NCI-H446 treated with DMSO at 0.1 percent for 48 hours (cell line): Measurements from ENCODE around the gene LZTS3.
"Not testable (repeated sequence)": the region's sequence is repeated elsewhere in the genome, so short reads cannot be mapped to it uniquely, and the experiment has no call there.

Source experiments
- DNase-seq: peaks from one replicate; lab custom pipeline; 2025; lab: John Stamatoyannopoulos, UW

LZTS3 gene

DNA sequence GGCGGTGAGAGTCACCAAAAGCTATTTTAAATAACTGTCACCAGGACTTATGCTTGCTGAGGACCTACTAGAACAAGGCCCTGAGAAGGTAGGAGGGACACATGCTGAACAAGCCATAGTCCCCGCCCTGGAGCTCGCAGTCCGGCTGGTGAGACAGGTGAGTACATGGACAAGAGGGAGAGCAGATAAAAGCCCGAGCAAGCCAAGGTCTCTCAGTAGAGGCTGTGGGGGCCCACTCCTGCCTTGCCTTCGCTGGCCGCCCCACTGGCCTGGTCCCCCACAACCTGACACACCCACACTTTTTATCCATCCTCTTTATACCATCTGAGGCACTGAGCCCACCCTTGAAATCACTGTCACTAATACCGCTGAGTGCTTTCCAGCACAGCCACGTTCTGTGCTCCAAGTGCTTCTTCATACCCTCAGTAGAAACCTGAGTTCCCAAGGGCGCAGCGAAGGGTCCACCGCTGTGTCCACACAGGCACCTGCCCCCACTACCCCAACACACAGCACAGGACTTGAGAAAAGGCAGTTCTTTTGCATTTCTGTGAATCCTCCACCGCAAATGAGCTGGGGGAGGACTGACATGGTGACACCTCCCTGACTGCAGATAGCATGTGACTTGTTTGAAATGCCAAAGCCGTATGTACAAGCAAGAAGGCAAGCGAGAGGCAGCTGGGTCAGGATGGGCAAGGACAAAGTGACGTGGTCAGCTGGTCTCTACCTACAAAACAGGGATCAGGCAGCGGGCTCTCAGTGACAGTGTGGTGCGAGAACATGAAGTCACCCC is 19.1 kb upstream of the LZTS3 start:
- no peak for DNase-seq

DNA sequence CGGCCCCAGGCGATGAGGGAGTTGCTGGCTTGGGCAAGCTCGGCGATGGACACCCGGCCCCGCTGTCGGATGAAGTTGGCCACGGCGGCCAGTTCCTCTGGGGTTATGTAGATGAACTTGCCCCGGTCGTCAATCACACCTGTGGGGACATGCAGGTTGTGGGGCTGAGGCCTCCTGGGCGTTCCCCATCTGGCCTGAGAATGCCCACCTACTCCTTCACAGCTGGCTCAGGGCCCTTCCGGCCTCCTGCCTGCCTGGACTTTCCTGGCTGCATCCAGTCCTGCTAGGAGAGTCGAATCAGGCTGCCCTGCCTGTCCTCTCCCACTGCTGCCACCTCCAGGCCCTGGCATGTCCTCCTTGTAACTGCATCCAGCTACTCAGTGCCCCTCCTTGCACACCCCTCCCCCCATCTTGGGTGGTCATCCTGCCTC is 17.3 kb upstream of the LZTS3 start:
- DNase-seq, result no peak

DNA sequence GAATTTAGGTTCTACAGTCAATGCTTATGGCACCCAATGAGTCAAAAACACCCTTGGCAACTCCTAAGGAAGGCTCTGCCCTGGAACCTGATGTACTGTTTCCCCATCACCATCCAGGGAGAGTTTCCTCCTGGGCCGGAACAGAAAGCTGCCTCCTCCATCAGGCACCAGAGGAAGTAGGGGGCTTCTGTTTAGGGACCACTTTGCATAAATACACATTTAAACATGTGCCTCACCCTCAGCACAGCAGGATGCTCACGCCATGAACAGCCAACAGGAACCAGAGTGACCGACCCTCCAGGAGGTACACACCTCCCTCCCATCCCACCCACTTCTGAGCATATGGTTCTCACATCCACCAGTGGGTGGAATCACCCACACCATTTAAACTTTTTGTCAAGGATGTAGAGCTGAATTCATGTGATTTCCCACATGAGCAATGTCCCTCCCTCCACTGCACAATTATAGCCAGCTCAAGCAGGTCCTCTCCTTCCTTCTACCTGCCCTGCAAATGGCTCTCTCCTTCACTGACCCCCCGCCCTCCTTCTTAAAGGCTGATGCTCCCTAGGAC is 16.3 kb upstream of the LZTS3 start:
- no peak for DNase-seq

DNA sequence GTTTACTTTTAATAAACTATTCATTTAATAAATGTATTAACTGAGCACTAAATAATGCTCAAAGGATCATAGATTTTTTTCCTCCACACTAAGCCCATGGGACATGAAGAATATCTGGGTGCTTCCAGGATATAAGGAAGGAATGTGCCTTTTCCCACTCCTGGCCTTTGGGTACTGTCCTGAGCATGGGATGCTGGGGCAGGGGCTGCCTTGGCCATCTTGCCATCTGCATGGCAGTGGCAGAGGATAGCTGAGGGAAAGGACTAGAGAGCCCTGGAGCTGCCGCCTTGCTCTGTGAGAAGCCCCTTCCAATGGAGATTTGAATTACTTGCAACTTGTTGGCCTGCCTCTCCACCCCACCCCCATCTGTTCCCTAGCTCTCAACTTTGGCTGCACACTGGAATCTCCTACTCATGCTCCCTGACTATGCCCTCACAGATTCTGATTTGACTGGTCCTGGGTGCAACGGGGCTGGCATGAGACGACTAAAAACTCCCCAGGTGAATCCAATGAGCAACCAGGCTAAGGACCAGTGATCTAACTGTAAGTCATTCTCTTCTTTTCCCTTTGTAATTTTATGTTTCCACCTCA is 15.6 kb upstream of the LZTS3 start:
- DNase-seq, result no peak

DNA sequence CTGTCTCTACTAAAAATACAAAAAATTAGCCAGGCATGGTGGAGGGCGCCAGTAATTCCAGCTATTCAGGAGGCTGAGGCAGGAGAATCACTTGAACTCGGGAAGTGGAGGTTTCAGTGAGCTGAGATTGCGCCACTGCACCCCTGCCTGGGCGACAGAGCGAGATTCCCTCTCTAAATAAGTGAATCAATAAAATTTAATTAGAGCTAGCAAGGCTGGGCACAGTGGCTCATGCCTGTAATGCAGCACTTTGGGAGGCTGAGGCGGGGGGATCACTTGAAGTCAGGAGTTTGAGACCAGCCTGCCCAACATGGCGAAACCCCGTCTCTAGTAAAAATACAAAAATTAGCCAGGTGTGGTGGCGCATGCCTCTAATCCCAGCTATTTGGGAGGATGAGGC is 14.5 kb upstream of the LZTS3 start:
- not testable (repeated sequence) for DNase-seq

DNA sequence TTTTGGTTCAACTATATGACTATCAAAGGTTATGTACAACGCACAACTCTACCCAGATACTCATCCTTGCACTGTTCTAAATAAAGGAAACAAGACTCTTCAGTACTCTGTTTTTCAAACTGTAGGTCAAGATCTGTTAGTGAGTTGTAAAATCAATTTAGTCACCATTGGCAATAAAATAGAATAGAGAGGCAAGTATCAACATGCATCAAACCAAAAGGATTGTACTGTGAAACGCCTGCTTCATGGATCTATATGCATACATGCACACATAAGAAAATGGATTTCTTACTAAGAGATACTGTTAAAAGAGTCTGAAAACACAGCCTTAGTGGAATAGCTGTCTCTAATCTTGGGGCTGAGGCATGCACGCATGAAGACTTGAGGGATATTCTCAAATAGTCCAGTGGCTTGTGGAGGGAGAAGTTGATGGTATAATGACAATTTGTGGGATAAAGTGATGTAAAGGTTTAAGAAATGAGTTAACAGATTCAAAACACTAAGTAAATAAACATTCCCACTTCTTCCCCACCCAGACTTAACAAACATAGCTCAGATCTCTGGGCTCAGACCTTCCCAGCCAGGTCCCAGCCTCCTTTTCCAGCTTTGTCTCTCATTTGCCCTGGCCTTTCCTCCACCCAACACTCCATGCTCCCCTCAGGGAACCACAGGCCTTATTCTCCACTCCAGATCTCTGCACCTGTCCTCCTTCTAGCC is 10.7 kb upstream of the LZTS3 start:
- no peak for DNase-seq

DNA sequence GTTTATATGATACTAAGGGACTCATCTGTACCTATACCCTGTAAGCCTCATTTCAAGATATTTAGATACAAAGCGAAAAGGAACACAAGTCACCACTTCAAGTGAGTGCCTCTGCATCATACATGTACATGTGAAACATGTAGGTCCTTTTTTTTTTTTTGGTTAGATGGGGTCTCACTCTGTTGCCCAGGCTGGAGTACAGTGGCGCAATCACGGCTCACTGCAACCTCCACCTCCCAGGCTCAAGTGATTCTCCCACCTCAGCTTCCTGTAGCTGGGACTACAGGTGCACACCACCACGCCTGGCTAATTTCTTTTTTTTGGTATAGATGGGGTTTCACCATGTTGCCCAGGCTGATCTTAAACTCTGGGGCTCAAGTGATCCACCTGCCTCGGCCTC is 9.1 kb upstream of the LZTS3 start:
- not testable (repeated sequence) for DNase-seq

DNA sequence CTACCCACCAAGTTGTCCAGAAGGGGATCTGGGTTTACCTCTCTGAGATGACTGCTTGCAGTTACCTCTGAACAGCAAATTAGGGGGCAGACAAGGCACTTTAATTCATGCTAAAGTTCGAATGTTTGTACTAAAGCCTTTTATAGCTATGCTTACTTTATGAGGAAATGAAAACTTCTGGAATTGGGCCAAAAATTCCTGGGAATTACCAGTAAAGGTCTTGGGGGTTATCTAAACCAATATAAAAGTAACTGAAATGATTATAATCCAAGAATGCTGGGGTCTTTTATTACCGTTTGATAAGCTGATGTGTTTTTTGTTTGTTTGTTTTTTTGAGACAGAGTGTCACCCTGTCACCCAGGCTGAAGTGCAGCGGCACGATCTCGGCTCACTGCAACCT is 7.9 kb upstream of the LZTS3 start:
- DNase-seq, result no peak

DNA sequence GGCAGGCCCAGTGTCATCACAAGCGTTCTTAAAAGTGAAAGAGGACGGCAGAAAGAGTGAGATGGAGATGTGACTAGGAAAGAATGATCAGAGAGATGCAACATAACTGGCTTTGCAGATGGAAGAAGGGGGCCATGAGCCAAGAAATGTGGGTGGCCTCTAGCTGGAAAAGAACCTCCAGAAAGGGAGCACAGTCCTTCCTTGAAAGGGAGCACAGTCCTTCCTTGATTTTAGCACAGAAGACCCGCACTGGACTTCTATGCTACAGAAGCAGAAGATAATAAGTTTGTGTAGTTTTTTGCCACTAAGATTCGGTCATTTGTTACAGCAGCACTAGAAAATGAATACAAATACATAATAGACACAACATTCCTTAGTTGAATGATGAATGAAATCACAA is 7.0 kb upstream of the LZTS3 start:
- no peak for DNase-seq

DNA sequence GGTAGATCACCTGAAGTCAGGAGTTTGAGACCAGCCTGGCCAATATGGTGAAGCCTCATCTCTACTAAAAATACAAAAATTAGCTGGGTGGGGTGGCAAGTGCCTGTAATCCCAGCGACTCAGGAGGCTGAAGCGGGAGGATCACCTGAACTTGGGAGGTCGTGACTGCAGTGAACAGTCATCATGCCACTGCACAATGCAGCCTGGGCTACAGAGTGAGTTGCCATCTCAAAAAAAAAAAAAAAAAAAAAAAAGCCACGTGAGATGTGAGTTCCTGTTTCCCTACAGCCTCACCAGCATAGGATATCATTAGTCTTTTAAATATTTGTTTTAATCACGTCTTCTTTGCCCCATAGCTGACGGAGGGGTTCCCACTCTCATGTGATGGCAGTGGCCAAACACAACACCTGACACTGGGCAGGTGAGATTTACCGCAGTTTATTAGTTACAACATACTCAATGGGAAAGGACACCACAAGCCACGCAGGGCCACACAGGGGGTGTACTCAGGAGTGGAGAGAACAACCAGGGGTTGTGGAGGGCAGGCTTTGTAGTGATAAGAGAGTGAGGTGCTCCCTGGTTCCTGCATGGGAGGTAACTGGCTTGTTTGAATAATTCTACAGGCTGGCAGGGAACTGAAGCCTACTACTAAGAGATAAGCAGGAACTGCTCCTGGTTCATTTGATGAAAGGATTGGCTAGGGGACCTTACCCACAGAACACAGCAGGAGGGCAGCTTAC is 4.6 kb upstream of the LZTS3 start:
- DNase-seq, result no peak

DNA sequence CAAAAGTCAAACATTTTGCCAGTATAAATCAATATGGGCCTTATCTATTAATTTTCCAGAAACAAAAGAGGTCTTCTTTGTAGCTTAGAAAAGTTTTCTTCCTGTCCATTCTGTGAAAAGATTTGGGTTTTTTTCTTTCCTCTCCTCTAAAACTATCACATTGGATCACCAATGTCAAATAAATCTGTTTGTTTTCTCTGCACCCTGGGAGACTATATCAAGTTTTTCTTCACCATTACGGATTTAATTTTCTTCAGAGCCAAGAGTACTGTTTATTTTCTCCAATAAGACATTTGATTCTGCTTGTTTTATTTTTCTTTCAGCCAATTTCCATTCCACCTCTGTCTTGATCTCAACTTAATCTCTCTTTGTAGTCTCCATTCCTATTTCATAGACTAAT is 1.9 kb upstream of the LZTS3 start:
- no peak for DNase-seq

DNA sequence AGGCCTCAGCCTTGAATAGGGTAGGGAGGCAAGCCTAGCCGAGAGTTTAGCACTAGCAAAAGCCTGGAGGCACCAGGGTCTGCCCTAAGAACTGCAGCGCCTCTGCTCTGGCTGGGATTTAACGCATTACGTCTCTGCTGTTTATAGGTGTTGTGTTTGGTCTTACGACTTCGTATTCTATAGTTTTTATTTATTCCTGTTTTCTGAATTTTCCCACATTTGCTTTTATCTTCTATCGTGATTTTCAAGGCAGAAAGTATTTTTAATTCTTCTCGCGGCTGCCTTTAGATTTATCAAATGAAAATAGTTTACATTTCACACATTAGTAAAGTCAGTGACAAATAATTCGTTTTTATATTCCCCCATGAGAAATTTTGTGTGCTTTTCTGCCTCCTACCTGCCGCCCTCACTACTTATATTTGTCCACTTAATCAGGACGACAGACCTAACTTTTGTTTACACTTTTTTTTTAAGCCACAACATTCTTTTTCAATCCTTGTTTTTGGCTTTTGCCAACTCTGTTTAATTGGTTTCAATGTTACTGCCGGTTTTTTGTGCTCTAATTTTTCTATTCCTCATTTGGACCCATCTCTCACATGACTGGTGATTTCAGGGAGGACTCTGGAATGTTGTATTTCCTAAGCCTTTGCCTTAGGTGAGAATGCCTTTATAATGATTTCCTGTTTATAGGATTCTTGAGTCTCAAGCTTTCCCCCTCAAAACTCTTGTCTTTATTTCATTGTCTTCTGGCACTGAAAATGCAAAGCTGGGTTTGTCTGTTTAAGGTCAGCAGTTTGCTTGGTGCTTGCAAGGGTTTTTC is 1.3 kb upstream of the LZTS3 start:
- peak; percentile 7 for DNase-seq

DNA sequence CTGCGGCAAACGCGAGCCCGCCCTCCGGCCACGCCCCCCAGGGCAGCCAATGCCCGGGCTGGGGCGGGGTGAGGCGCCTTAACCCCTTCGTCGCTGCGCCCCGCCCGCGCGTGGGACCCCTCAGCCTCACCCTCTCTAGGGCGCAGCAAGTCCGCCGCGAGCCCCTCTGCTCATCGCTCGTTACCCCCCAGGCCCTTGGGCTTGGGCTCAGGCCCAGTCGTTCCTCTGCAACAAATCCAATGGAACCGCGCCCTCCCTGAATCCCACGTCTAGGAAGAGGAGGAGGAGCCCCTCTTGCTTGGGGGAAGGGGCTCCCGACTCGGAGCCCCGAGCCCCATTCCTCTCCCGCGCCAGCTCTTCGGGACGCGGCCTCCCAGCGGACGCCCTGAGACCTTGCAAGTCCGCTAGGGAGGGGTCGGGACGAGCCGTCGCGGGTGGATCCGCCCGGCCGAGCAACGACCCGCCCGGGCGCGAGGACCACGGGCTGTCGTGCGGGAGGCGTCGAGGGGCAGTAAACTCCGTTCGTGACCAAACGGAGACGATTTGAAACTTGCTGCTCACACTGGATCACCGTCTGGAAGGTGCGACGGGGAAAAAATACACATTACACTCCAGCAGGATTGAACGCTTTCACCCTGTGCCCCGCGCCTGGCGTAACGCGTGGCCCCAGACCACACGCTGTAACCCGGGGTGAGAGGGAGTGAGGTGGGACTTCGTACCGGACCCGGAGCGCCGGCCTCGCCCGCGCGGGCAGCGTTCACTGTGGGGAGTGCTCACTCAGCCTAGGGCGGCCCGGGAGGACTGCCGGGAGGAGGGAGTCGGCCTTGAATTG is 477 bp upstream of the LZTS3 start:
- DNase-seq, result no peak

DNA sequence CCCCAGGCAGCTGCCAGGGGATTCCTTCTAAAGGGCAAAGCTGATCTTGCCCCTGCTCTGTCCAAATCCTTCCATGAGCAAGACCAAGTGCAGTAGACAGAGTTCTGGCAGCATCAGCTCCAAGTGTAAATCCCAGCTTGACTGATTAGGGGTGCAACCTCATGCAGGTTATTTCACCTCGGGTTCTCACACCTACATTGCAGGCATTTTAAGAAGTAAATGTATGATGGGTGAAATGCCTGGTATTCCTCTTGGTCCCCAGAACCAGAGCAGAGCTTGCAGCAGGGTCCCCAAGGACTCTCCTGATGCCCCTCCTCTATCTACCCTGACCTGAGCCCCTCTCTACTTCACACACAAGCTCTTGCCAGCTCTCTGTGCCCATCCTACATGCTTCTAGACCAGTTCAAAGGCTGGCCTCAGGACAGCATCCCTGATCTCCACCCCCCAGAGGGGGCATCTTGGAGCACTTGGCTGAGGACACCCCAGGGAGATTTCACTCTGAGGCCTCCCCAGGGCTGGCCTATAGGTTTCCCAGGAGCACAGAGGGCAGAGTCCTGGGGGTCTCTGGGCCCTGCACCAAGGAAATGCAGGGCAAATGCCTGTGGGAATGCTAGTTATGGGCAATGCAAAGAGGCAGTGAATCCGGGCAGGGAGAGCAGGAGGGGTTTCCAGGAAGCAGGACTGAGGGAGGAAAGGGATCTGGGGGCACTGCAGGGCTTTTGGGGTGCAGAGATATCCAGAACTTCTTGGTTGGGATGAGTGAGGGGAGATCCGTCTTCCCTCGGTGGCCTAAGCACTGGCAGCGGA is 1.0 kb downstream of the LZTS3 start:
- DNase-seq, result no peak

DNA sequence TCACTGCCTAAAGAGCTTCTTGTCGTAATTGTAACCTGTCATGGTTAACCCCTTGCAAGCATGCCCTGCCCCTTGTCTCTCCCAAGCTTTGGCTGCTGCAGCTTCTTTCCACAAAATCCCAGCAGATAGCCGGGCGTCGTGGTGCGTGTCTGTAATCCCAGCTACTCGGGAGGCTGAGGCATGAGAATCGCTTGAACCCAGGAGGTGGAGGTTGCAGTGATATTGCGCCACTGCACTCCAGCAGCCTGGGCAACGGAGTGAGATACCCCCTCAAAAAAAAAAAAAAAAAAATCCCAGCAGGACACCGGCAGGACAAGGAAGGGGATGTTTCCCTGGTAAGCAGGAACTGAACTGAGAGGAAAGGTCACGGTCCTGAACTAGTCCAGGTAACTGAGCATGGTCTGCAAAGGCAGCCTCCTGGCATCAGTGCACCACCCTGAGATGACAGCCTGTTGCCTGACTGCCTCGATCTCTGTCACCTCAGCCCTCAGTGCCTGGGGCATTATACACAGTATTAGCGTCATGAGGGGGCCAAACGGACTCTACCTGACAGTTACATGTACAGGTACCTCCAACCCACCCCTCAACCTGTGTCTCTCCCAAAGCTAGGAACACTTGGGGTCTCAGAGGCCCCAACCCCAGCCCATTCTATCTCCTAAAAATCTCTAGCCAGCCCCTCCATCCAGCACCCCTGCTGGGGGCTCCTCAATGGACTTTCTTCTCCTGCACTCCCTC is 1.8 kb downstream of the LZTS3 start:
- no peak for DNase-seq

DNA sequence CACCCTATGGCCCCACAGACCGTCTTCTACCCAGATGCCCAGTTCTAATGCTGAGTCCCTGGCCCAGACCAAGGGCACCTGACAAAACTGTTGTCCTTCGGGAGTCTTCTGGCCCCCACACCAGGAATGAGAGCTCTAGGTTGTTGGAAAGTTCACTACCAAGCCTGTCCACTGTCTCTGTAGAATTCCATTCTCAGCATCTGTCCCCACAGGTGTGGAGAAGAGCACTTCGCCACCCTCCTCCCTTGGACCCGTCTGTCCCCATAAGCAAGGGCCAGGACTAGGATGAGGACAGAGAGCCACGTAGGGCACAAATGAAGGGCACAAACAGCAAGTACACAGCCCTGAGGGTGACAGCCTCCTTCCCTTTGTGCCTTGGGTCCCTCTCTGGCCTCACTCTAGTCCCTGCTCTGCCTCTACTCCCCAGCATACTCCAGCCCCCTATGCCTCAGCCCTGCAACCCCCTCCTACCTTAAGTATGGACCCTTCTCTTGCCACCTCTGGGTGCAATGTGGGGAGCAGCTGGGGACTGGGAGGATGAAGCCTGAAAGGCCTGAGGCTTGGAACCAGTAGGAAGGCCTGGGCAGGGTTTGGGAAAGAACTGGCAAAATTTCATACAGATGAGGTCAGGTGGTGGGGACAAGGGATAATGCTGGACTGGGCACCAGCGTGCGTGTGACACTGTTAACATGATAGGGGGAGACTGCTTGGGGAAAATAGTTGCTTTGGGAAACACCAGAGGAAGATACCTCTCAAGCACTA is 4.3 kb downstream of the LZTS3 start:
- DNase-seq, result no peak

DNA sequence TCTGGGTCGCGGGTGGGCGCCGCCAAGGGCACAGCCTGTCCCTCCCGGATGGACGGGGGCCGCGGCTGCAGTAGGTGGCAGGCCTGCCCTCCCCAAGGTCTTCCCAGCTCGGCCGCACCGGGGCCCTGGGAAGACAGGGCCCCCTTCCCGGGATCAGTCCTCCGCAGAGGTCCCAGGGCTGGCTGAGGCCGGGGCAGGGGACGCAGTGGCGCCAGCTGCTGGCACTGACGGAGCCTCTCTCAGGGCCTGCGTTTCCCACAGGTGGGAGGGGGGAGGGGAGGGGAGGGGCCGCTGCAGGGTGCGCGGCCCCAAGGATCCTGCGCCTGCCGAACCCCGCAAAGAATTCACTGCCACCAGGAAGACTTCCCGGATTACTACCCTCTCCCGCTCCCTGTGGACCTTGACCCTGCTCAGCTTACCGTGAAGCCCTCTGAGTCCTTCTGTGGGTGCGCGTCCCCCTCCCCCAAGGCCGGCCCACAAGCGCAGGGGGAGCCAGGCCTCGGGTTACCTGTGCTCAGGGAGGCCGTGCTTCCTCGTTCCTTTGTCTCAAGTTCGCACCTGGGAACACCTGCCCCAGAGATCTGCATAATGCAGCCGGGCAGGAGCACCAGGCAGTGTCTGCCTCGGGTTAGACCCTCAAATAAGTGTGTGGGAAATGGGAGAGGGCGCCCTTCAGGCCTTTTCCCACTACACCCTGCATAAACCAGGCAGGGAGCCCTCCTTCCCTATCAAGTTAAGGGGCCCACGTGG is 5.1 kb downstream of the LZTS3 start:
- DNase-seq, result no peak
